NB4 (cell line): ENCODE results near the gene ZMAT5.

Source experiments
- DNase-seq: peaks from one replicate; pipeline ENCODE4 v3.0.0; 2010; ENCODE audit warnings: low read depth
- H3K4me3 ChIP-seq: one replicate; pipeline ENCODE4 v1.5.1; 2011; ENCODE audit warnings: mild to moderate bottlenecking, low read depth, low read length, moderate library complexity
- MYC ChIP-seq: IDR thresholded peaks from 2 replicates; pipeline ENCODE4 v1.6.1; 2011; ENCODE audit warnings: low read depth, low read length
- POLR2A ChIP-seq: IDR thresholded peaks from 2 replicates; pipeline ENCODE4 v1.6.1; 2011; ENCODE audit warnings: mild to moderate bottlenecking; ENCODE audit not compliant: insufficient read length; ENCODE audit errors: extremely low read depth
- TF ChIP-seq, protein P1 (sequence below): IDR thresholded peaks from 2 replicates; pipeline ENCODE4 v1.6.1; 2011; ENCODE audit warnings: low read depth, low read length
- TF ChIP-seq, protein P2 (sequence below): IDR thresholded peaks from one replicate; pipeline ENCODE4 v1.5.1; 2012; ENCODE audit warnings: low read depth, low read length

The ZMAT5 gene, protein sequence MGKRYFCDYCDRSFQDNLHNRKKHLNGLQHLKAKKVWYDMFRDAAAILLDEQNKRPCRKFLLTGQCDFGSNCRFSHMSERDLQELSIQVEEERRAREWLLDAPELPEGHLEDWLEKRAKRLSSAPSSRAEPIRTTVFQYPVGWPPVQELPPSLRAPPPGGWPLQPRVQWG

DNA sequence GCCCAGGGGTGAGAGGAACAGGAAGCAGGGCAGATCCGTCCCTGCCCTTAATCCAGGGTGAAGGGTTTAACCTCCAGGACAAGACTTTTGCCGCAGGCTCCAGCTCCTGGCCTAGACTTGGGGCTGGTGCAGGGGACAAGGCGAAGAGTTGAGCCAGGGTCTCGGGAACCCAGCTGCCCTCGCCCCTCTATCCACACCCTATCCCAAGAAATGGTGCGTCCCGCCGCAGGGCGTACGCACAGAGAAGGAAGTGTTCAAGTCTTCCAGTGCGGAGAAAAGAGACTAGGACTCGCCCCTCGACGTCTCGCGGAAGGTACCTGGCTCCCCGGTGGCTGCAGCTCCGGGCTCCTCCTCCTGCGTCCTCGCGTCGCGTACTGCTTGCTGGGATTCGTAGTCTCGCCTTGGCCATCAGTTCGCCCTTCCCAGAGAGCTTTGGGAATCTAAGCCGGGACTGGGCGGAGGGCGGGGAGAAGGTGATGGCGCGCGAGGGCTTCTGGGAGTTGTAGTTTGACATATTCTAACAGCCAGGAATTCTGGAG, at the start of gene ZMAT5:
ZMAT5 (minus strand) TSS at position 376 of the 539 bp plus-strand sequence. CDS start 18,463 bp downstream, outside the sequence.
- peak; percentile 98 for DNase-seq
- peak within 1 kb of the TSS; percentile 95 for H3K4me3 ChIP-seq
- TF ChIP-seq, protein P1, sequence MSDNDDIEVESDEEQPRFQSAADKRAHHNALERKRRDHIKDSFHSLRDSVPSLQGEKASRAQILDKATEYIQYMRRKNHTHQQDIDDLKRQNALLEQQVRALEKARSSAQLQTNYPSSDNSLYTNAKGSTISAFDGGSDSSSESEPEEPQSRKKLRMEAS, result no peak
- TF ChIP-seq MYC, result no peak
- peak; percentile 35 for TF ChIP-seq POLR2A
- TF ChIP-seq, protein P2, sequence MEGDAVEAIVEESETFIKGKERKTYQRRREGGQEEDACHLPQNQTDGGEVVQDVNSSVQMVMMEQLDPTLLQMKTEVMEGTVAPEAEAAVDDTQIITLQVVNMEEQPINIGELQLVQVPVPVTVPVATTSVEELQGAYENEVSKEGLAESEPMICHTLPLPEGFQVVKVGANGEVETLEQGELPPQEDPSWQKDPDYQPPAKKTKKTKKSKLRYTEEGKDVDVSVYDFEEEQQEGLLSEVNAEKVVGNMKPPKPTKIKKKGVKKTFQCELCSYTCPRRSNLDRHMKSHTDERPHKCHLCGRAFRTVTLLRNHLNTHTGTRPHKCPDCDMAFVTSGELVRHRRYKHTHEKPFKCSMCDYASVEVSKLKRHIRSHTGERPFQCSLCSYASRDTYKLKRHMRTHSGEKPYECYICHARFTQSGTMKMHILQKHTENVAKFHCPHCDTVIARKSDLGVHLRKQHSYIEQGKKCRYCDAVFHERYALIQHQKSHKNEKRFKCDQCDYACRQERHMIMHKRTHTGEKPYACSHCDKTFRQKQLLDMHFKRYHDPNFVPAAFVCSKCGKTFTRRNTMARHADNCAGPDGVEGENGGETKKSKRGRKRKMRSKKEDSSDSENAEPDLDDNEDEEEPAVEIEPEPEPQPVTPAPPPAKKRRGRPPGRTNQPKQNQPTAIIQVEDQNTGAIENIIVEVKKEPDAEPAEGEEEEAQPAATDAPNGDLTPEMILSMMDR, result no peak

DNA sequence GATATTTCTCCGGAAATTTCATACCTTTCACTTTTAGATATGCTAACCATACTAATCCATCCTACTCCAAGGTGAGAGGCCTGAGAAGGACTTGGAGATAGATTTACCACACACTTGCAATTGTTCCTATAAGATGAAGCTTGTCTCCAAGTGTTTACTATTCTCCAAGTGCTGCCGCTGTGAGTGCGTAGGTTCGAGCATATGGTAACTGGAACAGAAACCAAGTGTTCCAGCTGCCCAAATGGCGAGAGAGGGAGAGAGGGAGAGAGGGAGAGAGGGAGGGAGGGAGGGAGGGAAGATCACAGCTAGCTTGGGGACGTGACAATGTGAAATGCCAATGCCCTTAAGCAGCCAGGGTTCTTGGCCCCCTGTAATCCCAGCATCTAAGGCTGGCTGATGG, 49.7 kb upstream of the ZMAT5 start:
- TF ChIP-seq POLR2A, result no peak
- TF ChIP-seq, protein P2, result no peak
- TF ChIP-seq, protein P1, result no peak
- TF ChIP-seq MYC, result no peak
- H3K4me3 ChIP-seq, result no peak overlapping the region
- no peak for DNase-seq

DNA sequence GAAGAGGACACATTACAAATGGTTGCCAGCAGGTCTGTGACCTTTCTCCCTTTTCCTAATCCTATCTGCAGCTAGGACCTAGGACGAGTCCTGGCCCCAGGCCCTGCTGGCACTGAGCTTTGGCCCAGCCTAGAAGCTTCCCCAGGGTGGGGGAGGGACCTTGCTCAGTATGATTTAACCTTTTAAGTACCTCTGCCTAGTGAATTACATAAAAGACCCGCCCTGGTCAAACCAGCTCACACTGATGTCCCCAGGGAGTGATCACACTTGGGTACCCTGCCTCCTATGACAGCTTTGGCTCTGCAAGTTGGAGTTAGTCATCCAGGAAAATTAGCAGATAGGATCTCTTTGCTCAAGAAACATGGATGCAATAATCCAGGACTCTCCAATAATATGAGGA, 49.3 kb upstream of the ZMAT5 start:
- H3K4me3 ChIP-seq, result no peak overlapping the region
- no peak for DNase-seq
- TF ChIP-seq MYC, result no peak
- TF ChIP-seq POLR2A, result no peak
- TF ChIP-seq, protein P1, result no peak
- TF ChIP-seq, protein P2, result no peak

DNA sequence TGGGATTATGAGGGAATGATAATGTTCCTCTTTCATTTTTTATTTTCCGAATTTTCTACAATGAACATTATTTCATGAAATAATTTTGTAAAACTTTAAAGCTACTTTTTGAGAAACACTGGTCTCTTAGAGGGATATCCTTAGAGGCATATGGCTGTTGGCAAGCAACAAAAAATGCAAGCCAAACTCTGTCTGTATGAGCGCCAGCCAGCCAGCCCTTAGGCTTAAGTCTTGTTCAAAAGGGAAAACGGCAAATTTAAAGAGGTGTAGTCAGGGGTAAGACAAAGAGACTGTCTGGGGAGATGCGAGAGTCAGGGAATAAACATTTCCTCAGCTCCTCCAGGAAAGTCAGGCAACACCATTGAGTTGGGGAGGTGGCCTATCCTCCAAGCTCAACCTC, 48.8 kb upstream of the ZMAT5 start:
- no peak overlapping the region for H3K4me3 ChIP-seq
- TF ChIP-seq, protein P2, result no peak
- TF ChIP-seq, protein P1, result no peak
- TF ChIP-seq MYC (no peak), POLR2A (no peak)
- no peak for DNase-seq

DNA sequence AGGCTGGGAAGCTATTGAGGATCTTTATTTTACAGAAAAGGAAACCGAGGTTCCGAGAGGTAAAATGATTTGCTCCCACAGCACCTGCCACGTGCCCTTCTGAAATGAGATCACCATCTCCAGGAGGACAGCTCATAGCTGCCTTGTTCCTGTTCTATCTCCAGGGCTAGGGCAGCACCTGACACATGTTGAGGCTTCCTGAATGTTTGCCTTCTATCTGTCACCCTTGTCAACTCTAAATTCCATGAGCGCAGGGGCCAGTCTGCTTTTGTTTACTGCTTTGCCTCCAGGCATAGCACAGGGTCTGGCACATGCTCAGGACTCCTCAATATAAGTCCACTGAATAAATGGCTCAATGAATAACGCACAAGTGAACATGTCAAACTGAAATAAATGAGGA, 47.2 kb upstream of the ZMAT5 start:
- TF ChIP-seq, protein P2, result no peak
- TF ChIP-seq, protein P1, result no peak
- TF ChIP-seq POLR2A (no peak), MYC (no peak)
- no peak for DNase-seq
- H3K4me3 ChIP-seq, result no peak overlapping the region
